NK-92 (cell line): Measurements from ENCODE around the gene SOX6.
"Not testable (repeated sequence)": the region's sequence is repeated elsewhere in the genome, so short reads cannot be mapped to it uniquely, and the experiment has no call there.

Source experiments
- DNase-seq: peaks from one replicate; lab custom pipeline; 2025; ENCODE audit not compliant: unreplicated experiment; lab: John Stamatoyannopoulos, UW

SOX6 gene

GRCh38 chr11:16099343-16099900 lies 256.9 kb downstream of the SOX6 start:
- no peak for DNase-seq

DNA sequence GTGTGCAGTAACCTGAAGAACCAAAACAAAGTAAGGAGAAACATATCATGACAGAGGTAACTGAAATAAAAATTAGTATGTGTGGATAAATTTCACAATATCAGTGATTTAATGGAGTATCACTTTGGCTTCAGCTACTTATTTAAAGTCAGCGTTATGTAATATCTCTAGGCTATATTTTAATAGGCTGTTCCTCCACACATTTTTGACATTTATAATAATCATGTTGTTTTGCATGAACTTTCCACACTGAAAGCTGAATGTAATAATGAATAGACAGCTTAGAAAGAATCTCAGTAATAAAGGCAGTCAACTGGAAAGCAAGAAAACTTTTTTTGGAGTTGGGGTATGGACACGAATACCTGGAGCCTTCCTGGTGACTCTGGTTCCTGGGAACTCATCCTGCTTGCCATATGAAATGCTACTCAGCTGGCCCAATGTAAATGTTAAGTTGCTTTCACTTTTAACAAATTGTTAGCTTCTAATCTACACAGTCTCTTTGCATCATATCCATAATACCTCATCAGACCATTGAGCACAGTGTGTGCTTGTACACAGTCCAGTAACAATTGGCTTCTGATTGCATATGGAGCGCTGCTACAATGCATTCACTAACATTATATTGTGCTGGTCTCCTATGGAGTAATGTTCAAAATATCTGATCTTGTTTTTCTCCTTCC lies 257.7 kb downstream of the SOX6 start:
- DNase-seq = no peak

GRCh38 chr11:16097543-16097942 lies 258.8 kb downstream of the SOX6 start:
- no peak for DNase-seq

DNA sequence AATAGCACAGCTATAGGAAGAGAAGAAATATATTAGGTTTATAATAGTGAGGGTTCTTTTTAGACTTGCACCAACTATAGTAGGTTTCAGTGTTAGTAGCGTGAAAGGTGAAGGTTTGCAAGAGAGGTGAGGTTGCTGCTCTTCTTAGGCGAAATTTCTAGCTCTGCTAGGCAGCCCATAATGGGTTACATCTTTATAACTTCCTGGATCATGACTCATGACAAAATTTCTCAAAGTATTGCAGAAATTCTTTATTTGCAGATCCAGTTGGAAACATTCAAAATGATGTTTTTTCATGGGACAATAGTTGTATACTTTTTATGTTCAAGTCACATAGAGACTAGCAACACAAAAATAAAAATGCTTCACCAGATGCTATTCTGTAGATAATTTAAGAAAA lies 260.0 kb downstream of the SOX6 start:
- no peak for DNase-seq

DNA sequence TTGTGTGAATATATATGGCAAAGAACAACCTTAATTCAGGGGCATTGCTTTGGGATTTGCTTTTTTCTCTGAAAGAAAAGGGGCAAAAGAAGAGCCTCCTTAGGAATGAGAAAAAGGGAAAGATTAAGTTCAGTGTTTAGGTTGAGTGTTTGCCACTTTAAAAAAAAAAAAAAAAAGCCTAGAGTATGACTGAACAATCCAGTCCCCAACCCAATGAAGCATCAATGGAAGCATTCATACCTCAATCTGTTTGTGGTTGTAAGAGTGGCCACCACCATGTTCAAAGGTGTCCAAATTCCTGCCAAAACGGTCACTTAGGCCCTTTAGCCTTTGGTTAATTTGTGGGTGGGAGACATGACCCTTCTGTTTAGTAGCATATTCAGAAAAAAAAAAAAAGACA lies 260.6 kb downstream of the SOX6 start:
- no peak for DNase-seq

DNA sequence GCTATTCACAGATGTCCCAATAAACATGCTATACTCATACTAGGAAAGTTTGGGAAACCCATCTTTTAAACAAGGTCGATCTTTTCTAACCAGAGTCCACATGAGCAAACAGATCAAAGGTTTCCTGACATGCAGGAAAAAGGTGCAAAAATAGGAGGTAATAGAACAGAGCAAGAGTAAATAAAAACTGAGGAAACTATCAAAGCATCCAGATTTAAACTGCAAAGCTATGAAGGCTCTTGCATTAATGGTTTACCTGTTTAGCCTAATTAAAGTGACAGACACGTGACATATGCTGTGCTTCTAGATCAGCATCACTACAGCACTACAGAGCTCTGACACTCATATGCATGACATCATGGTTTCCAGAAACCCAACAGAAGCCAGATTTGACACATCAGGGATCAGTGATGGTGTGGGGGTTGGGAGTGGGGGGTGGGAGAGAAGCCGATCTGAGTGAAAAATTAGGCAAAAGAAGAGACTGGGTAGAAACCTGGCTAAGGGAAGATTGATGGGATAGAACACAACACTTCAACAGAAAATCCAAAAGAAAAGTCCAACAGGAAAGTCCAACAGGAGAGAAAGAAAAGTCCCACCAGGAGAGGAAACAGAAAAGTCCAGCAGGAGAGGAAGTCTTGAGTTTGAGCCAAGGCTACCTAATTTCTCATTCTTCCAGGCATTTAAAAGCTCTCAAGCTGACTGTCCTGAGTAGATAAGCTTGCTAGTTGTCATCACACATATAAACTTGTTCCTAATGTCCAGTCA lies 262.3 kb downstream of the SOX6 start:
- no peak for DNase-seq

DNA sequence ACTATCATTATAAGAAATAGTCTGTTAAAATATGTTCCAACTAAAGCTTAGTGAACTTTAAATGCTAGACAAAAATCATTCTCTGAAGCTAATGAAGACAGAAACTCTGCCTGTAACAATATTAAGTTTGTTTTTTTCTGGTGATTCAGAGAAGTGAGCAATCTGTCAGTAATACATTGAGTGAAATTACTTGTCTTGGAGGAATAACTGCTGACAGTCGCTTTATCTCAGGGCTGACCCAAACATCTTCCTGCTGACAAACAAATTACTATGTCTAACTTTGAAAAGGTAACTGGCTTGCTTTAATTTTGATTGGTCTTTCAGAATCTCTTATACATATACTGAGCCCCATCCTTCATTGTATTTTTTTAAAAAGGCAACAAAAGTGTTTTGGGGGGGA lies 264.5 kb downstream of the SOX6 start:
- DNase-seq = no peak

- no peak for DNase-seq
Observed at GRCh38 chr11:16089481-16089880, 266.9 kb downstream of the SOX6 start.

DNA sequence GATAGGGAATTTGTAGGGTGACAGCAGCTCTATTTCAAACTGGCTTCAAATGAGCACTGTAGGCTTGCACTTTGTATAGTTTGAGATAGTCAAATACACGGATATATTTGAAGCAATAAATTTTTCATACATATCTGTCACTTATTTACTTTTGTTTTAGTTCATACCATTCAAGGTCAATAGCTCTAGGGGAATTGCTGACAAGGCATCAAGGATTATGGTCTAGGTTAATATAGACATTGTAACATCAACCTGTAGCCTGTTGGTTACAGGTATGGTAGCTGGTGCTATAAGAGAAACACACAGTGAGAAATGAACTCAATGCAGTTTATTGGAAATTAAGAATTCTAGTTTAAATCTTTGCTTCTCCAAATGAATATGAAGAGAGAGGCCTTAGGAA lies 267.6 kb downstream of the SOX6 start:
- no peak for DNase-seq

DNA sequence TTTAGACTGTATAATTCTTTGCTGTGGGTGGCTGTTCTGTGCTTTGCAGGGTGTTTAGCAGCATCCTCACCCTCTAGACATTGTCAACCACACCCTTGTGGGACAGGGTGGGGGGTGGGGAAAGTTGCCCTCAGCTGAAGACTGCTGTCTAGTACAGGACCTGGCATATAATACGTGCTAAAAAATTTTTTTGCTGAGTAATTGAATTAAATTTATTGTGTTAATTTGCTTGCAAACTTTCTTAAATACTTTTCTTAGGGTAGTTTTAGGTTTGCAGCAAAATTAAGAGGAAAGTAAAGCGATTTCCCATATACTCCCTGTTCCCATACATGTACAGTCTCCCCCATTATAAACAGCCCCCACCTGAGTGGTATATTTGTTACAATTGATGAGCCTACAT lies 268.5 kb downstream of the SOX6 start:
- no peak for DNase-seq

DNA sequence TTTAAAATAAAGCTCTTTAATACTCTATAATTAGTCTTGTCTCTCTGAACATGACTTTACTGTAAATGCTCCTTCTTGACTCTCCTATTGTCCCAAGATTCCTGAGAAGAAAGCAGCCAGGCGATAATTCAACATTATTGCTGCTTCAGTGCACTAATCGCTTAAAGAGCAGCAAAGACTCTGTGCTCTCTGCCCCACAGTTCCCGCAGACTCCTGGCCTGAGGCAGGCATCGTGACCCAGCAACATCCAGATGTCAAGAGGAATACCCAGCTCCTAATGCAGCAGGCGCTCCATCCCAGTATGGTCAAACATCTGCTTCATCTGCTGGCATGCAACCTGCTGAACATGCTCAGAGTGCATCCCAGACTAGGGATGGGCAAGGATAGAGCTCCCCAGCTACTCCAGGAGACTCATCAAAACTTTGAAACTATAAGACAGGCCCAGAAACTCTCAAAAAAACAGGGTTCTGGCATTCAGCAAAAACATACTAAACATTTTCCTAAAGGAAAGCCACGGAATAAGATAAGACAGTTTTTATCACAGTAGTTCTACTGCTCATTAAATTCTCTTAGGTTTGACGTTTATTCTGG lies 270.0 kb downstream of the SOX6 start:
- DNase-seq = no peak

DNA sequence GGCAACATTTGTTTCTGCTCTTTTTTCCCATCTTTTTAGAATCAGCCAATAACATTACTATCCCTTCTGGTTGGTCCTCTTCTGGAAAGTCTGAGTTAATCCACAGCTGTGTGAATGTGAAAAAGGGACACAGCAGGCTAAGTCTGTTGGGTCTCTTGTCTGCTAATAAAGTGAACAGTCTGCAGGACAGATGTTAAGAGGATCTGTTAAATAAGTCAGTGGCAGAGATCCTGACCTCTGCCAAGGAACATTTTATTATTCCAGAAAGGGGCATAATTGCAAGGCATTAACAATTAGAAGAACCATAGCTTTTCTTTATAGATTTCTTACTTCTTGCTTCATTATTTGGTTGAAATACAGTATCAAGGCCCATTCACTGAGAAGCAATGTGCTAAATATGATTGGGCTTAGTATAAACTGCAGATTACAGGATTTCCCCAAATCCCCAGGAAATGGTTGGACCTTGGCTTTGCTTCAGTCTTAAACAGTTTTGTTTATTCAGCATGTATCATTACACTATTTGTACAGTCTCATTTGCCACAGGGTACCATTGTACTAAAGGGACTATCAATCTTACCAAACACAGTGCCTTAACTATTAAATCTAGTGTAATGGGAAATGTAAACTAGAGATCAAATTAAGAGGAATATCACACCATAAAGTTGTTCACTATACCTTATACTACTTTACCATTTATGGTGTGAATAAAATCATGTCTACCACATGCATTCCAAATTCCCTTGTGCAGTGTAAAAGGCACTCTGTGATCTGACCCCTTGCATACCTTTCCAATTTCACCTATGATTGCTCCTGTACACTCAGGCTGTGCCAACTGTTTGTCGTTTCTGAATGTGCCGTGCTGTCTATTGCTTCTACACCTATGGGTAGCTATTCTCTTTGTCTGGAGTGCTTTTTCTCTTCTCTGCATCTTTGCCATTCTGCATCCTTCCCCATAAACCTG lies 274.0 kb downstream of the SOX6 start:
- no peak for DNase-seq

- DNase-seq = no peak
Observed at GRCh38 chr11:16081382-16082094, 274.8 kb downstream of the SOX6 start.

- DNase-seq = no peak
Observed at GRCh38 chr11:16080688-16081381, 275.5 kb downstream of the SOX6 start.

DNA sequence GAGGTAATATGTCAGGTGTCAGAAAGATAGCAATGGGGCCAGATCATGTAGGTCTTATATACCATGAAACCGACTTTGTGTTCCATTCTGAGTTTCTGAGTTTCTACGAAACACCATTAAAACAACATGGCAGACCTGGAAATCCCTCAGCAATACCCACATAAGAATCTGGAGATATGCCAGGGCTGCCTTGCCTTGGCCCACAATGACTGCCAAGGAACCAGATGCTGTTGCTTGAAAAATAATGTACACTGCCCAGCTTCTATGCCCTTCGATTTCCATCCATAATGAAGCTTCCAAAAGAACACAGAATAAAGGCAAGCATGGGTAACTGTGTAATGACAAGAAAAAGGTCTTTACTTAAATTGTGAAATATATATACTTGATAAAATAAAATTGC lies 277.4 kb downstream of the SOX6 start:
- no peak for DNase-seq

- DNase-seq = no peak
Observed at GRCh38 chr11:16070573-16070972, 285.8 kb downstream of the SOX6 start.

DNA sequence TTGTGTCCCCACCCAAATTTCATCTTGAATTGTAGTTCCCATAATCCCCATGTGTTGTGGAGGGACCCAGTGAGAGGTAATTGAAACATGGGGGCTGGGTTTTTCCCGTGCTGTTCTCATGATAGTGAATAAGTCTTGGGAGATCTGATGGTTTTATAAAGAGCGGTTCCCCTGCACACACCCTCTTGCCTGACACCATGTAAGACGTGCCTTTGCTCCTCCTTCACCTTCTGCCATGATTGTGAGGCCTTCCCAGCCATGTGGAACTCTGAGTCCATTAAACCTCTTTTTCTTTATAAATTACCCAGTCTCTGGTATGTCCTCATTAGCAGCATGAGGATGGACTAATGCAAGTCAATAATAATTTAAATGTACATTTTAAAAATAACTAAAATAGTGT lies 289.1 kb downstream of the SOX6 start:
- not testable (repeated sequence) for DNase-seq

DNA sequence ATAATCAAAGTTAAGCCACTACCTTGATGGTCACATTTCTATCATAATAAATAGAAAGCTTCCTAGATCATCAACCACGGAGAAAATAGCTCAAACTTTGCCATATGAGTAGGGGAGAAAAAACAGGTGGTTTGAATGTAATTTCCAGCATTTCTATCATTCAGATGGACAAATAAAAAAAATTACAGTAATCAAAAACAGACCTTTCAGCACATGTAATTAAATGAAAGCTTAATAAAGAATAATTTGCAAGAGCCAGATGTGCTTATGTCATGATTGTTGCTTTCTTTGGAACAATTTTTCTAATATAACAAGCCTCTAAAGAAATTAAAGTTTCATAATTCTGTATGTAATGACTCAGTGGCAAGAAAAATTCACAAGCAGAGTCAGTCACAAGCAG lies 297.0 kb downstream of the SOX6 start:
- no peak for DNase-seq

DNA sequence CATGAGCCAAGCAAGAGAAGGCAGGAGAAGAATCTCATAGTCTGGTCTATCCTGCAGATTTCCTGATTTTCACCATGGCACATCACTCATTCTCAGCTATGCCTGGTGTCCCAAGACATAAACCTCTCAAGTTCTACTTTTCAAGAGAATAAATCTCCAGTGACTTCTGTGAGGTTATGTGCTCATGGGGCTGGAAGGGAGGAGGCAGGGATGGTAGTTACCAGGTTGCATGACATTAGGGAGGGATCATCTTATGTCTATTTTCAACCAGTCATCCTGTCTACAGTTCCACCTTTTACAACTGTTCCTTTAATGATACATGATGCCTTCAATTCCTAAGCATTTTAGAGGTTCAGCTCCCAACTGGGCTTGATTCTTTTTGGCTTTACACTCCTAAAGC lies 297.7 kb downstream of the SOX6 start:
- DNase-seq = no peak

- DNase-seq = no peak
Observed at GRCh38 chr11:16052750-16053149, 303.6 kb downstream of the SOX6 start.
